HG03354 (cell line): ENCODE data around the gene MVB12A.
A peak's percentile ranks its signal among the peaks of the same experiment; 100 is the strongest.

Source experiments
- ATAC-seq: cut with Tn5 transposase; IDR thresholded peaks from one replicate; pipeline ENCODE4 v1.9.1; 2021; ENCODE audit warnings: mild to moderate bottlenecking; ENCODE audit not compliant: unreplicated experiment, poor library complexity, severe bottlenecking

MVB12A gene

DNA sequence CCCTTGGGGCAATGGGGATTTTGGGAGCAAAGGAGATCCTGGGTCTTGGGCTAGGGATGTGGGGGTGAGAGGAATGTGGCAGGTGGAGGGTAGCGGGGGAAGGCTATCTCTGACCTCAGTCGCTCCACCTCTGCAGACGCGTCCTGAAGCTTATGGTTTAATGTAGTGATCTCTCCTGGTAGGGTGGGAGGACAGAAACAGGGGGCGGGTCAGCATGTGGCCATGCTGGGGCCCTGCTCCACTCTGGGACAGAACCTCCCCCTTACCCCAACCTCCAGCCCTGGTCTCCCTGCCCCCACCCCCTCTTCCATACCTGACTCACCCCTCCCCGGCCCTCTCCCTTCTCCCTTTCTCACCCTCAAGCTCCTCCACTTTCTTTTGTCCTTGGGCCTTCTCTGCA, 15.8 kb upstream of the MVB12A start:
- no peak for ATAC-seq

DNA sequence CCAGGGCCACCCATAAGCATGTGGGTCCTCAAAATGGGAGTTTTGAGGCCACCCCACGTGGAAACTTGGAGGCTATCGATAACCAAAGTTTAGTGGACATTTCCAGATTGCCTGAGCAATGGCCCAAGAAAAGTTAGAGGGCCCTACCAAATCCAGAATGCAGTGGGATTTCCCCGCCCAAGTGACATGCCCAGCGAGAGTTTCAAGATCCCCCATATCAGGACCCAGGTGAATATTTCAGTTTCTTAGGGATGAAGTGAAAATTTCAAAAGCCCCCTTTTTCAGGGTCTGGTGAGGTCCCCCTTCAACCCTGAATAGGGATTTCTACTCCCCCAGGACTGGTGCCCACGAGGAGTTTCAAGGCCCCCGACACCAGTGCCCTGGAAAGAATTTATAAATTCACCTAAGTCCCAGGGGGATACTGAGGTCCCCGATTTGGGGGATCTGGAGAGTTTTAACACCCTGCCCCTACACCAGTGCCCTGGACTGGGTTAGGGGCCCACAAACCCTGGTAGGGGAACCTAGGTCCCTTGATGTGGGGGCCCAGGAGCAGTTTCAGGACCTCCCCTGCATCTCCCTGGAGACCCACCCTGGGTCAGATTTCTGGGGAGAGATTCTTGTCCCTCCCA, 15.1 kb upstream of the MVB12A start:
- peak; percentile 18 for ATAC-seq

DNA sequence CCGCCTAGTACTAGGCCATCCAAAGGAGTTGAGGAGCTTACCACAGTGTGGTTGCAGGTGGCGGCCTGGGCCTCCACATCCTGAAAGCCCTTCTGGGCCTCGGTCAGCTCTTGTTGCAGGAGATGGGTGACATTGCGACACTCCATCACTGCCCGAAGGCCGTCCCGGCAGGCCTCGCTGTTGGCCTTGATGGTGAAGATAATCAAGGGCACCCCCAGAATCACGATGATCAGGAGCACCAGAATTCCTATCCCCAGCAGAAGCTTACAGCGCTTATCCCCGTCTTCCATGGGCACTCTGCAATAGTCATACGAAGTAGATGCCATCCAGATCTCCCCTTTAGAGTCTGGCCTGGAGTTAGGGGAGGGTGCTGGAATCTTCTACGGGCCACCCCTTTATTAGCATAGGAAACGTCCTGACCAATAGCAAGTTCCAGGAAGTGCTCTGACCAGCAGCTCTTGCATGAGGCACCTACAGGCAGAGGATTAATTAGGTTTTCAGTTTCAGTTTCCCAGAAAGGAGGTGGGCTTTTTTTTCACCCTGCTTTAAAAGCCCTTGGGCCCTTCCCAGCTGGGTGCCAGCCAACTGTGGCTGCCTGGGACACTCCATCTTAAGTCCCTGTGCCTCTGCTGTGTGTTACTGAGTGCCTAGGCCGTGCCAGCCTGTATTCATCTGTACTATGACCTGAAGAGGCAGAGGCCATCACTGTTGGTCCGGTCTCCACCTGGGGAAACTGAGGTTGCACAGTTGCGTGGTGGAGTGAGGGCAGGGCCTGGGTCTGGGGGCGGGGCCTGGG, 14.4 kb upstream of the MVB12A start, which contains the start of gene BST2:
Gene BST2 (minus strand): TSS at position 381 of the 796 bp plus-strand sequence. CDS start 55 bp downstream, at position 326.
- ATAC-seq: peak; percentile 80

- ATAC-seq: peak; percentile 17
Measured at GRCh38 chr19:17406046-17406886, 13.6 kb upstream of the MVB12A start.

GRCh38 chr19:17406887-17407196, 13.0 kb upstream of the MVB12A start:
- ATAC-seq: no peak

GRCh38 chr19:17409990-17410389, 9.9 kb upstream of the MVB12A start:
- no peak for ATAC-seq

GRCh38 chr19:17411801-17412200, 8.0 kb upstream of the MVB12A start:
- no peak for ATAC-seq

- no peak for ATAC-seq
Measured at GRCh38 chr19:17414097-17414496, 5.8 kb upstream of the MVB12A start.

DNA sequence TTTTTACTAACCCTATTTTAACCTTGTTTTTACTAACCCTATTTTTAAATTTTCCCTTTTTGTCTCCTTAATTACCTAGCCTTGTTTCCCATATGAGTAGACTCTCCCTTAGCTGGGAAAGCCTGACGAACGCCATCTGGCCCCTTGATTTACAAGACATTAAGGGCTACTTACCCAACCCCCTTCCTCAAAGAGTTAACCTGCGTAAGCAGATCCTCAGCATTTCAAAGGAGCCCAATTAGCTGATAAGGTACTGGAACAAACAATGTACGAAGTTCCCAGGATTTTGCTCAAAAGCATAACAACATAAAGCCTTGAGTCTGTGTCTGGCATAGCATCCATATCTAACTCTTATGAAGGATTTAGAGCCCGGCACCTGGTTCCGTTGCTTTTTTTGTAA, 4.7 kb upstream of the MVB12A start:
- ATAC-seq: no peak

GRCh38 chr19:17418710-17419109, 1.1 kb upstream of the MVB12A start:
- ATAC-seq: no peak

- ATAC-seq: no peak
Measured at GRCh38 chr19:17419154-17419620, 660 bp upstream of the MVB12A start.

DNA sequence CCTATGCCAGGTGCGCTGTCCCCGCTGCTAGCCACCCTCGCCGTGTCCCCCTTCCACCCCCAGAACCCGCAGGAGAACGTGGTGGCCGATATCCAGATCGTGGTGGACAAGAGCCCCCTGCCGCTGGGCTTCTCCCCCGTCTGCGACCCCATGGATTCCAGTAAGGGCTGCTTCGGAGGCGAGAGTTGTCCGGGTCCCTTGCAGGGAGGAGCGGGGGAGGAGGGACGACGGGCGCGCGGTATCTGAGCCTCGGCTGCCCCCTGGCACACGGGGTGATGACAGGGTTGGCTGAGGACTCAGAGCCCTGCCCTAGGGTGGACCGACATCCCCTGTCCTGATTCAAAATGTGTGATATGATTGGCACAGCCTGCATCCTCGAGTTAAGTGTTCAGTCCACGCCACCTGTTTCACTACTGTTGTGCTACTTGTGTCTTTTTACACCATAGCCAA, 653 bp downstream of the MVB12A start:
- peak; percentile 11 for ATAC-seq

DNA sequence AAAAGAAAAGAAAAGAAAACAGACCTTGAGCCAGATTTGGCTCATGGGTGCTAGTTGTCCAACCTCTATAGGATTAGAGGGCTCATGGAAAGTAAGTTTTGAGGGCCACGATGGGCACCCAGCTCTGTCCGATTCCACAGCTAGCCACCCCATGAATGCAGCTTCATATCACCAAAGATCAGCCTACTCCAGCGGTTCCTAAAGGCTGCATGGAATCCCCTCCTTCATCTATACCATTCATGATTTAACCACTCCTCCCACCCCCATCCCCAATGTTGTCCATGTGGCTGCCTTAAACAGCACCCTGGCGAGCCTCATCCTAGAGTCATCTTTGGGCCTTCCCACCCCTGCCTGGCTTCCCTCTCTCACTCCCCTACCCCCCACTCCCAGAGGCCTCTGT, 2.1 kb downstream of the MVB12A start:
- no peak for ATAC-seq

DNA sequence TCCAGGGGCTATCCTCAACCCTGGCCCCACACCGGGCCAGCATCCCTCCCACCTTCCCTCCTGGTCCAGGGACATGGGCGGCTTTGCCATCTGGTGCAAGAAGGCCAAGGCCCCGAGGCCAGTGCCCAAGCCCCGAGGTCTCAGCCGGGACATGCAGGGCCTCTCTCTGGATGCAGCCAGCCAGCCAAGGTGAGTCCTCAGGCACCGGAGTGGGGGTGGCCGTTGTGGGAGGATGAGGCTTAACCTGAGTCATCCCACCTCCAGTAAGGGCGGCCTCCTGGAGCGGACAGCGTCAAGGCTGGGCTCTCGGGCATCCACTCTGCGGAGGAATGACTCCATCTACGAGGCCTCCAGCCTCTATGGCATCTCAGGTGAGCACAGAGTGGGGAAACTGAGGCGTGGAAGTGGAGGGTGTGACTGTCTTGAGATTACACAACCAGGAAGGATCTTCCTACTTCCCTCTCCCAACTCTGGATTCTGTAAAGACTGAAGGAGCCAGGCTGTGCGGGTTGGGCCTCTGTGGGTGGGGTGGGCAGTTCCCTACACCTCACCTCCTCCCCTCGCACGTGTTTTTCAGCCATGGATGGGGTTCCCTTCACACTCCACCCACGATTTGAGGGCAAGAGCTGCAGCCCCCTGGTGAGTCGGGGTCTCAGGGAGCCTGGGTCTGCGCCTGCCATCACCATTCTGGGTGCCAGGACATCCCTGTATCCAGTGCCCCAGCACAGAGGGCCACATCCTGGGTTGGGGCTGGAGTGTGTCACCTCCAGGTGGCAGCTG, 3.8 kb downstream of the MVB12A start:
- ATAC-seq: no peak

- ATAC-seq: no peak
Measured at GRCh38 chr19:17424743-17425365, 5.0 kb downstream of the MVB12A start.

GRCh38 chr19:17429641-17430113, 9.8 kb downstream of the MVB12A start:
- no peak for ATAC-seq

- ATAC-seq: no peak
Measured at GRCh38 chr19:17431417-17431816, 11.6 kb downstream of the MVB12A start.

DNA sequence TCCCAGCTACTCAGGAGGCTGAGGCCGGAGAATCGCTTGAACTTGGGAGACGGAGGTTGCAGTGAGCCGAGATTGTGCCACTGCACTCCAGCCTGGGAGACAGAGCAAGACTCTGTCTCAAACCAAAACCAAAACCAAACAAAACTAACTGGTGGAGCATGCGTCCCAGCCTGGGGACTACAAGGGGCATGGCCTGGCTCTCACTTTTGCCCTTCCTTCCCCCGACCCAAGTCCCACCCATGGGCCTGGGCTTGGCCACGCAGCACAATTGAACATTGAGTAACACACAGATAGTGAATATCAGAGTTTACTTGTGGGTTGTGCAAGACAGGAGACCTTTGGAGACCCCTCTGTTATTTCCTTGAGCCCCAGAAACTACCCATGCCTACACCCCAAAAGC, 15.4 kb downstream of the MVB12A start:
- ATAC-seq: no peak
